Trophoblast cell (in vitro differentiated cells and primary cell): ENCODE measurements around the gene POMT1.

Experiments used
- DNase-seq, 2 donors: peaks; one replicate each; pipeline ENCODE4 v3.0.0-alpha.2; 2016
- H2AFZ ChIP-seq: 2 replicates; pipeline ENCODE4 v1.6.1; 2013; ENCODE audit warnings: low read length, moderate library complexity, mild to moderate bottlenecking; ENCODE audit not compliant: insufficient read depth, poor library complexity
- H2AK5ac ChIP-seq: 2 replicates; pipeline ENCODE4 v1.6.1; 2013; ENCODE audit warnings: mild to moderate bottlenecking, low read length
- H2BK120ac ChIP-seq: 2 replicates; pipeline ENCODE4 v1.6.1; 2013; ENCODE audit warnings: low read length, mild to moderate bottlenecking, moderate library complexity; ENCODE audit not compliant: insufficient read depth, poor library complexity
- H2BK12ac ChIP-seq: 2 replicates; pipeline ENCODE4 v1.6.1; 2013; ENCODE audit warnings: mild to moderate bottlenecking, low read length, moderate library complexity
- H2BK5ac ChIP-seq: 2 replicates; pipeline ENCODE4 v1.6.1; 2013; ENCODE audit warnings: low read length, low read depth, moderate library complexity, mild to moderate bottlenecking; ENCODE audit not compliant: poor library complexity
- H3K14ac ChIP-seq: 2 replicates; pipeline ENCODE4 v1.6.1; 2013; ENCODE audit warnings: mild to moderate bottlenecking, low read length
- H3K18ac ChIP-seq: 2 replicates; pipeline ENCODE4 v1.6.1; 2013; ENCODE audit warnings: mild to moderate bottlenecking, low read length
- H3K23ac ChIP-seq: 2 replicates; pipeline ENCODE4 v1.6.1; 2013; ENCODE audit warnings: low read length
- H3K27ac ChIP-seq: 2 replicates; pipeline ENCODE4 v1.5.1; 2013; ENCODE audit warnings: low read depth, mild to moderate bottlenecking, inconsistent platforms, low read length, moderate library complexity
- H3K27me3 ChIP-seq: 2 replicates; pipeline ENCODE4 v1.6.1; 2013; ENCODE audit warnings: inconsistent platforms, mild to moderate bottlenecking, low read length, moderate library complexity; ENCODE audit not compliant: insufficient read depth
- H3K36me3 ChIP-seq, 2 experiments: 1 replicate in 1 of 2; 2 replicates in 1 of 2; pipeline ENCODE4 v1.6.1; 2013; ENCODE audit warnings: low read length in 2 of 2, mild to moderate bottlenecking in 2 of 2, moderate library complexity in 1 of 2; ENCODE audit not compliant: insufficient read depth in 2 of 2, control insufficient read depth in 1 of 2
- H3K4ac ChIP-seq: 2 replicates; pipeline ENCODE4 v1.6.1; 2013; ENCODE audit warnings: low read depth, mild to moderate bottlenecking, low read length, moderate library complexity
- H3K4me1 ChIP-seq, 2 experiments: 1 replicate in 1 of 2; 2 replicates in 1 of 2; pipeline ENCODE4 v1.6.1; 2013; ENCODE audit warnings: low read length in 2 of 2, mild to moderate bottlenecking in 2 of 2, moderate library complexity in 1 of 2; ENCODE audit not compliant: insufficient read depth in 2 of 2, control insufficient read depth in 1 of 2
- H3K4me2 ChIP-seq: 2 replicates; pipeline ENCODE4 v1.6.1; 2013; ENCODE audit warnings: inconsistent platforms, mild to moderate bottlenecking, low read length, moderate library complexity
- H3K4me3 ChIP-seq: 2 replicates; pipeline ENCODE4 v1.5.1; 2013; ENCODE audit warnings: mild to moderate bottlenecking, low read depth, low read length, inconsistent platforms
- H3K79me1 ChIP-seq: one replicate; pipeline ENCODE4 v1.6.1; 2013; ENCODE audit warnings: low read length
- H3K79me2 ChIP-seq: 2 replicates; pipeline ENCODE4 v1.6.1; 2013; ENCODE audit warnings: low read length, mild to moderate bottlenecking; ENCODE audit not compliant: control insufficient read depth, insufficient read depth, poor library complexity
- H3K9ac ChIP-seq: 2 replicates; pipeline ENCODE4 v1.6.1; 2013; ENCODE audit warnings: mild to moderate bottlenecking, low read length
- H3K9me3 ChIP-seq: 2 replicates; pipeline ENCODE4 v1.6.1; 2013; ENCODE audit warnings: low read depth, mild to moderate bottlenecking, control low read depth, inconsistent platforms, low read length; ENCODE audit not compliant: insufficient read depth
- H4K12ac ChIP-seq: 2 replicates; pipeline ENCODE4 v1.6.1; 2013; ENCODE audit warnings: low read depth, mild to moderate bottlenecking, low read length, moderate library complexity
- H4K8ac ChIP-seq: 2 replicates; pipeline ENCODE4 v1.6.1; 2013; ENCODE audit warnings: low read depth, mild to moderate bottlenecking, low read length, moderate library complexity
- H4K91ac ChIP-seq: one replicate; pipeline ENCODE4 v1.6.1; 2013; ENCODE audit warnings: low read depth, mild to moderate bottlenecking, low read length, moderate library complexity
- WGBS: extraction: QIAGEN DNeasy Blood & Tissue Kit; methylation state at CpG from one replicate; pipeline ENCODE4 v1.1.7; 2013; ENCODE audit warnings: missing lambda C conversion rate; ENCODE audit not compliant: insufficient read length, insufficient coverage; ENCODE audit errors: extremely low coverage; 5-methylcytosine and 5-hydroxymethylcytosine counted together

The POMT1 gene

GRCh38 chr9:131505012-131505411 lies 2.3 kb downstream of the POMT1 start:
- Histone ChIP-seq H3K23ac (no peak overlapping the region), H2AK5ac (no peak overlapping the region), H2BK5ac (no peak overlapping the region), H3K18ac (no peak overlapping the region), H3K4ac (no peak overlapping the region), H2BK120ac (no peak overlapping the region), H4K12ac (no peak overlapping the region), H3K79me1 (peaks cover 8% of the 10 kb centered on the region), H2AFZ (no peak overlapping the region), H3K9me3 (peaks cover 3% of the 10 kb centered on the region), H3K4me2 (no peak overlapping the region), H3K27me3 (no peaks in the 10 kb centered on the region), H3K9ac (no peak overlapping the region), H4K91ac (no peak overlapping the region), H3K4me1 (peaks cover 9 to 10% of the 10 kb centered on the region in 2 experiments), H3K27ac (no peak overlapping the region), H3K79me2 (peaks cover 11% of the 10 kb centered on the region), H4K8ac (no peak overlapping the region), H2BK12ac (no peak overlapping the region), H3K4me3 (no peak overlapping the region), H3K36me3 (peaks cover 20 to 21% of the 10 kb centered on the region in 2 experiments), H3K14ac (no peak overlapping the region)
- no CpG with 5 or more reads among the region's 8 CpGs for WGBS
- DNase-seq, result no peak

GRCh38 chr9:131511416-131511815 lies 8.7 kb downstream of the POMT1 start:
- Histone ChIP-seq H3K4me1 (no peaks in the 10 kb centered on the region), H3K27ac (no peak overlapping the region), H3K79me2 (no peaks in the 10 kb centered on the region), H2AK5ac (no peak overlapping the region), H3K4me2 (no peak overlapping the region), H2BK12ac (no peak overlapping the region), H2BK120ac (no peak overlapping the region), H3K4me3 (no peak overlapping the region), H3K79me1 (no peaks in the 10 kb centered on the region), H3K36me3 (peaks cover 65 to 75% of the 10 kb centered on the region in 2 experiments), H4K91ac (no peak overlapping the region), H4K12ac (no peak overlapping the region), H3K14ac (no peak overlapping the region), H3K23ac (no peak overlapping the region), H2AFZ (no peak overlapping the region), H2BK5ac (no peak overlapping the region), H3K9ac (no peak overlapping the region), H3K27me3 (no peaks in the 10 kb centered on the region), H4K8ac (no peak overlapping the region), H3K4ac (no peak overlapping the region), H3K9me3 (peaks cover 10% of the 10 kb centered on the region), H3K18ac (no peak overlapping the region)
- DNase-seq, result no peak
- no CpG with 5 or more reads among the region's 7 CpGs for WGBS

- no CpG with 5 or more reads among the region's 6 CpGs for WGBS
- no peaks in the 10 kb centered on the region for H3K79me2 ChIP-seq
- no peak overlapping the region for H3K9ac ChIP-seq
- no peak overlapping the region for H3K27ac ChIP-seq
- no peak overlapping the region for H2AK5ac ChIP-seq
- H3K9me3 ChIP-seq, result peaks cover 10% of the 10 kb centered on the region
- no peaks in the 10 kb centered on the region for H3K27me3 ChIP-seq
- no peak overlapping the region for H2AFZ ChIP-seq
- no peak for DNase-seq
- H4K8ac ChIP-seq, result no peak overlapping the region
- H3K4me1 ChIP-seq, result no peaks in the 10 kb centered on the region
- no peak overlapping the region for H4K12ac ChIP-seq
- H3K4ac ChIP-seq, result no peak overlapping the region
- no peak overlapping the region for H3K14ac ChIP-seq
- H3K4me3 ChIP-seq, result no peak overlapping the region
- H2BK12ac ChIP-seq, result no peak overlapping the region
- no peak overlapping the region for H4K91ac ChIP-seq
- no peak overlapping the region for H2BK5ac ChIP-seq
- no peak overlapping the region for H3K18ac ChIP-seq
- peaks cover 70 to 79% of the 10 kb centered on the region in 2 experiments for H3K36me3 ChIP-seq
- no peak overlapping the region for H3K4me2 ChIP-seq
- H3K79me1 ChIP-seq, result no peaks in the 10 kb centered on the region
- no peak overlapping the region for H2BK120ac ChIP-seq
- H3K23ac ChIP-seq, result no peak overlapping the region
Observed at GRCh38 chr9:131511880-131512279, 9.2 kb downstream of the POMT1 start.

GRCh38 chr9:131513177-131513576 lies 10.5 kb downstream of the POMT1 start:
- Histone ChIP-seq H3K14ac (no peak overlapping the region), H2BK12ac (no peak overlapping the region), H3K79me2 (no peaks in the 10 kb centered on the region), H3K9ac (no peak overlapping the region), H3K18ac (no peak overlapping the region), H3K36me3 (peaks cover 72 to 85% of the 10 kb centered on the region in 2 experiments), H2AFZ (no peak overlapping the region), H2BK5ac (no peak overlapping the region), H3K27ac (no peak overlapping the region), H3K4me3 (no peak overlapping the region), H2BK120ac (no peak overlapping the region), H3K4ac (no peak overlapping the region), H3K23ac (no peak overlapping the region), H2AK5ac (no peak overlapping the region), H3K4me1 (no peaks in the 10 kb centered on the region), H4K12ac (no peak overlapping the region), H3K4me2 (no peak overlapping the region), H4K91ac (no peak overlapping the region), H3K27me3 (no peaks in the 10 kb centered on the region), H3K9me3 (peaks cover 7% of the 10 kb centered on the region), H4K8ac (no peak overlapping the region), H3K79me1 (no peaks in the 10 kb centered on the region)
- DNase-seq, result no peak
- no CpG with 5 or more reads among the region's 15 CpGs for WGBS
